HG03571 (cell line): Measurements from ENCODE around the gene CNOT4.
"Not testable (repeated sequence)": the region's sequence is repeated elsewhere in the genome, so short reads cannot be mapped to it uniquely, and the experiment has no call there.

ENCODE experiments used
- ATAC-seq: cut with Tn5 transposase; IDR thresholded peaks from one replicate; pipeline ENCODE4 v1.9.1; 2021; ENCODE audit not compliant: unreplicated experiment

The CNOT4 gene

DNA sequence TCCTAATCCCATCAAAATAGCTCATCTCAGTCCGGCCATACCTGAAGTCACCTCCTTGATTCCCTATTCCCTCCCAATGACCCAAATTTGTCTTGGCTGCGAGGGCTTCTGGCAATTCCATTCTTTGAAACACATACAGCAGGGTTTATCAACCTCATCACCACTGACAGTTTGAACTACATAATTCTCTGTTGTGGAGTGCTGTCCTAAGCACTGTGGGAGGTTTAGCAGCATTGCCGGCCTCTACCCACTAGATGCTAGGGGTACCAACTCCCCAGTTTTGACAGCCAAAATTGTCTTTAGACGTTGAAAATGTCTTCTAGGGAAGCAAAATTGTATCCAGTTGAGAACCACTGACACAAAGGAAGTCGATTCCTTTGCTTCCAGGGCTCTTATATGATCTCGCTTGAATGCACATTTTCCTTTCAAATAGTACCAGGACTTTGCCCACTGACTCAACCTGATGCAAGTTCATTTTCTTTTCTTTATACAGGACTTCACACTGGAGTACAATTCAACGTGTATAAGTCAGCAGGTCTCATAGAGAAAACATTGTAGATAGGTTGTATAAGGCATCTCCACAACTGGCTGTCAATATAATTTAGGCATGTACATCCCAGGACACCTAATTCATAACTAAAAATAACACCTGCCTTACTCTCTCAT lies 142.9 kb downstream of the CNOT4 start:
- ATAC-seq, result no peak

DNA sequence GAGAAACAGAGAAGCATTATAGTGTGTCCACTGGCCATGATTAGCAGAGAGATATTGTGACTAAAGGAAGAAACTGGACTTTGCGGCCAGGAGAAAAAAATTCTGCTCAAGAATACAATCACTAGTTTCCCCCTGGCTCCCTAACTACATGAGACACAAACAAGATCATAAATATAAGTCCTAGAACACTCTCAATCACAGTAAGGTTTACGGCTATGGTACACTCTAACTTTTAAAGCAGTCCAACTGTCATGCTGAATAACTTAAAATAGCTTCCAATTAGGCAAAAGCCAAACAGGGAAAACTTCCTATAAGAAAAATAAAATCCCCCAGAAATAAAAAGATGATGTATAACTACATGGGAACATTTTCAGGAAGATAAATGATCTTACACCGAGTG lies 144.2 kb downstream of the CNOT4 start:
- no peak for ATAC-seq

DNA sequence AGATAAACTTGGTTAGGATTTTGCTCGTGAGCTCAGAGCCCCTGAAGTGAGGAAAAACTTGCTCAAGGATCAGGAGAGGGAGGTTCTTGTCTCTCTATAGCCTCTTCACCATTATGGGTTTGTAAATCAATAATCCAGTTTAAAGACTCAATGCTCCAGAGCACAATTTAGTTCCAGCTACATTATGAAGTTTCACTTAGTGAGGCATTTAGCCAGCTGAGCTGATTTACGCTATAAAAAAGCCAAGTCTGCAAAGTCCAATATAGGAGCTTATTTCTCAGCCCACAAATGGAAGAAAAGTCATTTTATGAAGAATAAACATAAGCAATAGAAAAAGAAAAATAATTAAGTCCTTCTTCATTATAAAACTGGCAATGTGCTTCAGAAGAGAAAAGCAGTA lies 145.7 kb downstream of the CNOT4 start:
- no peak for ATAC-seq

DNA sequence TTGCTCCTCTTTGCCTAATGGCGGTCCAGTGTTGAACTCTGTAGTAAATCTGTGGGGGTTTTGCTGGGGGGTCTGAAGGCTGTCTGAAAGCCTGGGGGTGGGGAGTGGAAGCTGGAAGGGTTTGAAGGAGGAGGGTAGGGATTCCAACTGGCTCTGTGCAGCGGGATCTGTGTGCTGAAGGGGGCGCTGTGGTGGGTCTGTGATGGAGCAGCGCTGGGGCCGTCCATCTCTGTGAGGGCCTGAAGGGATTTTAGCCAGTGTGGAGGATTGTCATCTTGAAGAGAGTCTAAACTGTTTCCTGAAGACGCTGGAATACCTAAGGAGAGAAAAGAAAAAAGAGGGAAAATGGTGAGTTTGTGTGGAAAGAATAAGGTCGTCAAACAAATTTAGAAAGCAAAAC lies 147.0 kb downstream of the CNOT4 start:
- ATAC-seq, result no peak

DNA sequence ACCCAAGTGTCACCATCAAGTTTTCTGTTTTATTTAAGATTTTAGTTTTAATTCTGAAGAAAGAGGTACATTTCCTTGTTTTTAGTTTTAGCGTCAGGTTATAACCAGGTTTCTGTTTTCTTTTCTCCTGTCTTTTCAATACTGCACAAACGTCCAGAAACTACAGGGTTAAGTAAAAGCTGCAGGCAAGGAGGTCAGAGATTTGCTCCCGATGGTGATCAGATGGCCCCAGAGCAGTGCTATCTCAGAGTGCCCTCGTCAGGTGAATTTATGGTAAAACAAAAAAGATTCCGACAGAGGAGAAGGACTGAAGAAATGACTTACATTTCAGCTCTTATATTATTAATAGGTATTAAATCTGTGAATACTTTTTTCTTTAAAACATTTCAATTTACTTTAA lies 148.1 kb downstream of the CNOT4 start:
- no peak for ATAC-seq

DNA sequence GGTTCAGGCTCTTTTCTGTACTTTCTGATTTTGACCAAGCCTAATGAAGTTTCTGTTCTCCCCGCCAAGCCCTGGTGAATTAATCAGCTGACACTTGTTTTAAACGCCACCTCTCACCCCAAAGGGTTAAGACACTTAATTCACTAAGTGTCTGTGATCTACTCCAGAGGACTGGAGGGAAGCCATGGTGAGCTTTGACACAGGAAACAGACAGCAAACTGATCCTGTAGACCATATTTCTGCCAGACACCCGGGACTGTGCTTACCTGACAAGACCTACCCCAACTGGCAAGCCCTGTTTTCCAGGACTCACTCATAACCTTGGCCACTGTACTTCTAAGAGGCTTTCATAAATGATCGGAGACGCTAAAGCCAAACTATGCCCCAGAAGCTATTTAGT lies 150.3 kb downstream of the CNOT4 start:
- no peak for ATAC-seq

DNA sequence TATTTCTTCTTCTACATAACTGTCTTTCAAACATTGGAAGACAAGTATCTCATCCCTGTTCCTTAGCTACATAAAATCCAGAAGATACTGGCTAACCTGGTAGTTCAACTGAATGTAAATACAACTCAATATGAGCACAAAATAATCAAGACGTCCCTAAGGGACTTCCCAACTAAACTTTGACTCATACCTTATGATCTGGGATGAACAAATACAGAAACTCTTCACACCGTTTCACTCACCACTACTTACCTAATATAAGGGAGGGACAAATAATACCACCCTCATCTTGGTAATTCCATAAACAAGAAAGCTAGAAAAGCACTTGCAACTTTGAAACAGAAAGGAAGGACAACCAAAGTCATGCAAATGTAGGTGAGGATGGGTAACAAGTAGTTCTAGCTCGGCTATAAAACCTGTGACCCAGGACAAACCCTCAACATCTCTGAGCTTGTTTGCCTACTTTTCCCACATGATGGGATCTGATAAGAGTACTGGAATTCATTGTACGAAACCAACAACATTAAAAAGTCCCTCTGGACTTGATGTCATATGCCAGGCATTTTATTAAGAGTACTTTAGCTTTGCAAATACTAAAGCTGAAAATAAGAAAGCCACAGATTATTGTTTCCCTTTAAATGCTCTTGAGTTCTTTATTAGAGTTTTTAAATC lies 154.4 kb downstream of the CNOT4 start:
- no peak for ATAC-seq

DNA sequence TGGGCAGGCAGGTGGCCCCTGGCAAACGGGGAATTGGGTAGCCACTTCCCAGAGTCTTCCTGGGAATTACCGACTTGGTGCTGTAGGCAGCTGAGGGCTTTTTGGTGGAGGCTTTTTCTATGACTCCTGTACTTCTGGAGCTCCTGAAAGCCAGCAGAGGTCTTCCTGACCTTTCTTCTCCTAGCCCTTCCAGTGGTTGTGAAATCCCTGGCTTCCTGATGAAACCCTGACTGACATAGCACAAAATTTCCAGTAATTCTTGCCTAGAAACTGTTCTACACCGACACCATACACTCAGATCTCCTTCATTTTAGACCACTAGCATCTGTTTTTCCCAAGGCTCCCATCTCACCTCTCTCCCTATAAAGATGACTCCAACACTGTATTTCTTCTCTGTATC lies 156.1 kb downstream of the CNOT4 start:
- no peak for ATAC-seq

DNA sequence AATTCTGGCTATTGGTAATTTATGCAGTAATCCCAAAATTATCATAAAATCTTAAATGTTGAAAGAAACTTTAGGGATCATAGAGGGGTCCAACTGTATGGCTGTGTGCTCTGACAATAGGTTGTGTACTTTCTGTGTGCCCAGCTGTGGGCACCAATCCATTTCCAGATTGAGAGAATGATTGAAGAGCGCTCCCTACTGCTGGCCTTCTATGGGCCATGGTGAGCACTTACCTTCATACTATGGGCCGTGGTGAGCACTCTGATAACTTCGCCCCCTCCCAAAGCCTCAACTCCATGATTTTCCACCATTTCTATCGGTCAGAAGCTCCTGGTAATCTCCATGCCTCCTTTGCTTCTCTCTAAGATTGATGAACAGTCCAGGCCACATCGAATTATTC lies 157.6 kb downstream of the CNOT4 start:
- no peak for ATAC-seq

DNA sequence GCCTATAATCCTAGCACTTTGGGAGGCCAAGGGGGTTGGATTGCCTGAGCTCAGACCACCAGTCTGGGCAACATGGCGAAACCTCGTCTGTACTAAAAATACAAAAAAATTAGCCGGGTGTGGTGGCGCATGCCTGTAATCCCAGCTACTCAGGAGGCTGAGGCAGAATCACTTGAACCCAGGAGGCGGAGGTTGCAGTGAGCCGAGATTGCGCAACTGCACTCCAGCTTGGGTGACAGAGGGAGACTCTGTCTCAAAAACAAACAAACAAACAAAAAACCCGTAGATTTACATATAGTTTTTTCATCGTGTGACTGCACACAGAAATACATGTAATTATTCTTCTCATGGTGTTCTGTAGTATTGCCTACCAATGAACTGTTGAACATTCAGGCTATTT lies 158.8 kb downstream of the CNOT4 start:
- not testable (repeated sequence) for ATAC-seq

DNA sequence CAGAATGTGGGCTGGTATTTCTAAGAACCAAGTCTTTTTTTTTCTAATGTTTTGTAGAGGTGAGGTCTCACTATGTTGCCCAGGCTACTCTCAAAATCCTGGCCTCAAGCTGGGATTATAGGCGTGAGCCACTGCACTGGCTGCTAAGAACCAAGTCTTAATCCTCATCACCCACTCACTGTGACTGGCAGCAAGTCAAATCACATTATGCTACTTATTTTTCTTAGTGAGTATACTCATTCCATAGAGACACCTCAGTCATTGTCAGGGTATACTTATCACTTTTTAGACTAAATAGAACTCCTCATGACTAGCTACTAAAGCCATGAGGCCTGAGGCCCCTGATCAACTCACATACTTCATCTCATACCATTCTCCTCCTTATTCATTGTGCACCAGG lies 160.2 kb downstream of the CNOT4 start:
- no peak for ATAC-seq

DNA sequence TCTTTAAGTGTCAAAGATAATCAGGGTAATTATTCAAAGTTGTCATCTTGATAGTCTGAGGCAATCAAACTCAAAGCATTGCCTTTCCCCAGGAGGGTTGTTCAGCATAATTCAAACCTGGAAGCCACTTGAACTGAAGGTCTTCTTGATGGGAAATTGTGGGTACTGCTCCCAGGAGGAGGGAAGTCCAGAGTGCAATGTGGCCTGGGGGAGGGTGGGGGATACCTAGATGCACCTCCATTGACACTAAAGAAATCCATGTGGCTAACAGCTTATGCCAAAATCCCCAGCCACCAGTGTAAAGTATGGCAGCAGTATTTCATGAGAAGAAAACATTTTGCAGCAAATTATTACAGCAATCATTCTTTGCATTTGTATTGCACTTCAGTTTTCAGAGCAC lies 161.4 kb downstream of the CNOT4 start:
- ATAC-seq, result no peak

DNA sequence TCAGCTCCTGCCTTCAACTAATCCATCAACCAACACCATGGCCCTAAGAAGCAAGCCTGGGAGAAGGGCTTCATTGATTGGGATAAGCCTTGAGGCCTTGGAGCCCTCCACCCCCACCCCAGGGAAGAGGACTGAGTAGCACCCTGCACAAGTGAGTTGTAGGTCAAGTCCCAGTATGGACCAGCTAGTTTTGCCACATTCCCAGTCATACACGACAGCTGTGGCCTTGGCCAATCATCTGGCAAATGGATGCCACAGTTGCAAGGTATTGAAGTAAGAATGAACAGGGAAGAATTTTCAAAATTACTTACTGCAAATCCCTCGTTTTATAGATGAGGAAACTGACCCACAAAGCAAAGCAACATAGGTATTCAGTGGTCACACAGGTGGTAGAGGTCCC lies 166.5 kb downstream of the CNOT4 start:
- no peak for ATAC-seq

DNA sequence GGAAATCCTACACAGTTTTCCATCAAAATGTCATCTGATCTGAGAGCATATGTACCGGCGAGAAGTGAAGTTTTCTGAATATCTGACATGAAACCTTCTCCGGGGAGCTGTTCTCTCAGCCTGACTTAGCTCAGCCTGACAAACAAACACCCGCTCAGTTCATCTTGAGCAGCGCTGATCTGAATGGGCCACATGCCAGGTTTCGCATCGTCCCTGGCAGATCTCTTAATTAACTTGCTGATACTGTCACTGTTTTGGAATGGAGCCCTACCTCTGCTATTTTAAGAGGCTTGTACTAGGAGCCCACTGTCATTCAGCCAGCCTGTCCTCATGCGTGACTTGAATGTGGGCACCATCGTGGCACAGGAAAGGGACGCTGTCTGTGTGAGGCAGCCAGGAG lies 167.0 kb downstream of the CNOT4 start:
- ATAC-seq, result no peak

DNA sequence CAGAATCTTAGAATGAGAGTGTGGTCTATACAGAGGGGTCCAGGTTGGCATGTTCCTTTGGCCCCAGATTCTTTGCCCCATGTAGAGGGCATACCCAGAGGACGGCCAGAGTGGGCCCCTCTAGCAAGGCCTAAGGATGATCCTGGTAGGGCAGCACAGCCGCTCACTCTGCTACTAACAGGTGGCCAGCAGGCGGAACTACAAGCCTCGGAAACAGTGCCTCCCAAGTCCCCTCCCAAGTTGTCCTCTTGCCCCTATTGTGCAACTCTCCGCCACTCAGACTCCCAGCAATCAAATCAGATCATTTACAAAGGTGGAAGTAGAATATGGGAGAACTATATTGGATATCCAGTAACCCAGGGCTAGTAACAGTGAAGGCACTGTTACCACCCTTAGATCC lies 168.9 kb downstream of the CNOT4 start:
- ATAC-seq, result no peak

DNA sequence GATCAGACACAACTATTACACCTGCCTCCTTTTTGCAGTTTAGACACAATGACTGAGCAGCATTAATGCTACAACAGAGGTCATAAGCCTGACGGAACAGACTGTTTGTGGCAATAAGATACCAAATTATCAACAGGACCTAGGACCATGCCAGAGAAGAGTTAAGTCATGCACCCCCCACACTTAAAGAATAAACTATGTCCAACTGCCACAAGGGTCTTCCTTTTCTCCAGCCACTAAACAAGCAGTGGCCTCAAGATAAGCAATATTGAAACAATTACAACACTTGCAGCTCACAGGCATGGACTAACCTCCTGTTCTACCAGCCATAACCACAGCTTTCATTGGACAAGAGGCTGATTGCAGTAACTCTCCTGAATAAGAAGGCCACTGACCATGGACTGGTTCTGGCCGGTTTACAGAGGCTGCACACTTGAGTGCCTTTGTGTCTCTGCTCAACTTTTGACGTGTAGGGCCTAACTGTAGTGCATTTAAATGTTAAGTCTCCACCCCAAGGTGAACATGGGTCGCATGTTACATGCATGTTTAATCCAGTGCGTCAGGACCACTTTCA lies 171.8 kb downstream of the CNOT4 start:
- ATAC-seq, result no peak

DNA sequence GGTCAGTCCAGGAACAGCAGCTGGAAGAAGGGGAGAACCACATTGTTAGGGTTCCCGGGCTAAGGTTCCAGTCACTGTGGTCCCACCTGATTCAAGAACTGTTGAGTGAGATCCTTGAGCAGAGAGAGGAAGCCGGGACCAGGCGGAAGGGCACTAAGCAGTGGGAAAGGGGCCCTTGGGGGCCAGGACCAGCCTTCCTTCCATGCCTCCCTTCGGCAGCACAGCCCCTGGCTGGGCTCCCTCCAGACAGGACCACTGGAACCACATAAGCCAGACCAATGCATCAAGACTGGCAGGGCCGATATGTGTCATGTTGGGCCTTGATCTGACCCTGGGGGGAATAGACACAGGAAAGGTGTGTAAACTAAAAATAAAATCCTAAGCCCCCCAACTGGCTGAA lies 172.4 kb downstream of the CNOT4 start:
- ATAC-seq, result no peak

DNA sequence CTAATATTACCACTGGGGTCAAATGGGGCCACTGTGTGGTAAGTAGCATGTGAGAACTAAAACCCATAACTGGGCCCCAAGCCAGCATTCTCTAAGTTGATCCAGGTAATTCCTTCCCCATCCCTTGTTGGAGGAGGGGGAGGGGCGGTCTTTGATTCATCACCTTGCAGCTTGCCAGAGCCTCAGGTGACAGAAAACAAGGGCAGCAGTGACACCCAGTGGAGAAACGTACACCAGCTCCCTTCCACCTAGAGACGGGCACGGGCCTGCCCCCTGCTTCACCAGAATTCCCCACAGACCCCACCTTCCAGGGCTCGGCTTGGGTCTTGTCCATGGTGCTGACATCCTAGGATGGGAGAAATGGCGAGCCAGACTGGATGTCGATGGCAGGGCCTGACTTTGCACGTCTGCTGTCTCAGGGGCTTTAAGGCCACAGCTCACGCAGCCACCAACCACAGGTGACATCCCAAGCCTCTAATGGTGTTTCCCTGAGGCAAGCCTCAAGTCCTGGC lies 174.2 kb downstream of the CNOT4 start:
- ATAC-seq, result no peak

DNA sequence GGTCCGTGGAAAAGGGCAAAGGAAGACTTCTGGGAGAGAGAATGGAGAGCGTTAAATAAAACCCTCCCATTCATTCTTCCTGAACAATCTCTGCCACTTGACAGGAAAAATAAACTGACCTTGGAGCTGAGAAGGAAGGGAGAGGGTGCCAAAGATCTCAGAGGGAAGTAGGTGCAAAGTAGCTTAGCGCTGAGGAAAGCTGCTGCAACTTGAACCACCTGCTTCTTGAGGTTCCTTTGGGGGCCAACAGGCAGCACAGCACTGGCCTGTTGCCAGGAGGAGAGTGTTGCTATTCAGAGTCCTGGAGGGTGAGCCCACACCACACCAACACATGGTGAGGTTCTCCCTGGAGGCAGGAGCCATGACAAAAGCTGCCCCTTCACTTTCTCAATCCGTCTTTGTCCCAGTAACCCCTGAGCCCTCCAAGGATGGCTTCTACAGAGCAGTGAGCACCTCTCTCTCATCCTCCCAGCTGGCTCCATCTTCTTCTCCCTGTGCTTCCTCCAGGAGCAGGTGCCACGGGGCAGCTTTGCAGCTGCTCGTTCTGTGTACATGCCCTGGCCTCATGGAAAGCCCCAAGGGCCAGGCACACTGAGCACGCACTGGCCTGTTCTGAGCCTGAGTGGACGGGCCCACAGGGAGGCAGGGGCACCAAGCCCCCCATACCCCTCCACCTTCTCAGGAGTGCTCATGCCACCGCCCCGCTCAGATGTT lies 174.9 kb downstream of the CNOT4 start:
- ATAC-seq, result no peak

DNA sequence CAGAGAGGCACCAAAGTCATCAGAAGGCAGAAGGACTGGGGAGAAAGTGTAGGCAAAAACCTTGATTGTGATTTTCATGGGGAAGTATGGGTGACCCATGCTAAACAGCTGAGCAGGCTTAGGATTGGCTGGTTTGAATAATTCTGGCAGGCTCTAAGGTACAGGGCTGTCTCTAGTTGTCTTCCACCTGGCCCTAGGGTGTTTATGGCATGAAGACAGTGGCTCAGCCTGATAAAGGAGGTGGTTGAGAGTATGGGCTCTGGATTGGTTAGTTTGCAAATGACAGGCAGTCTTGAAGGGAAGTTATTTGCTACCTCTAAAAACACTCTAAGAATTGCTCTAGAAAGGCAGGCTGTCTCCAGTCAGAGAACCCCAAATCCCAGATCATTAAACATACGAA lies 176.0 kb downstream of the CNOT4 start:
- no peak for ATAC-seq

DNA sequence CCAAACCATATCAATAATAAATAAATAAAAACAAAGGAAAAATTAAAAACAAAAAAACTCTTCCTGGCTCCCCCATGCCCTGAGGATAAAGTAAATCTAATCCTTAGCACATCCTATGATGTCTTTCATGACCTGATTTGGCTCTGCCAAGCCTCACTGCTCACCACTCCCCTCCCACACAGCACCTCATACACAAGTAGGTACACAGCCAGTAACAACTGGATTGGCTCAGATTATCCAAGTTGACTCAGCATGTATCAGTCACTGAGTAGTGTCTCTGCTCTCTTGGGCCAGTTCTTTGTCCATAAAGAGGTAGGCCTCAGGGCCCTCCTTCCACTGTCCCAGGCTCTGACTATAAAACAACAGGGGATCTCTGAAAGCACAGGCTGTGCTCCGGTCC lies 176.7 kb downstream of the CNOT4 start:
- ATAC-seq, result no peak

DNA sequence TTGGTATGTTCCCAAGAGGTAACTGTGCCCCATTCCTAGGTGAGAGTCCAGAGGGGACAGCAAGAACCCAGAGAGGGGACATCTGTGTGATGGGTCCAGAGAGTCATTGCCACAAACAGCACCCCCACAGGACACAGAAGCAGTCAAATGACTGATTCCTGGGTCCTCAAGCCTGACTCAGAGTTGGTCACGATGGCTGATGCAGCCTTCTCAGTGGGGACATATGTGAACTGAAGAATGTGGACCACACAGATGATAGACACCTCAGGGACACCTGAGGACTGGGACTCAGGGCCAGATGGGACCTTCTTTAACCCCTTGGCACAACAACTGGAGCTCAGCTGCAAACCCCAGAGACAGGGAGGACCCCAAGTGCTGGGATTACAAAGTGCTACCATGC lies 179.8 kb downstream of the CNOT4 start:
- no peak for ATAC-seq
